Kidney epithelial cell (primary cell): ENCODE data around the gene NID1. TPM values are rescaled to one million over a fixed set of nuclear protein-coding genes. Genes with fewer than 3 reads are reported as not detected.

Experiments
- DNase-seq: peaks from one replicate; pipeline ENCODE4 v3.0.0-alpha.2; 2010; ENCODE audit warnings: low read depth
- H3K27me3 ChIP-seq: 2 replicates; pipeline ENCODE4 v1.6.0; 2011; ENCODE audit warnings: low read length; ENCODE audit not compliant: control insufficient read depth, insufficient read depth
- H3K36me3 ChIP-seq: 2 replicates; pipeline ENCODE4 v1.5.1; 2011; ENCODE audit warnings: low read length; ENCODE audit not compliant: control insufficient read depth, insufficient read depth
- H3K4me3 ChIP-seq: 2 replicates; pipeline ENCODE4 v1.5.1; 2011; ENCODE audit warnings: low read depth, mild to moderate bottlenecking, control low read depth, low read length
- CTCF ChIP-seq: IDR thresholded peaks from 2 replicates; pipeline ENCODE4 v1.5.1; 2011; ENCODE audit warnings: mild to moderate bottlenecking, moderate library complexity, low read length, control low read depth, inconsistent platforms; ENCODE audit not compliant: insufficient read depth, poor library complexity, severe bottlenecking
- total RNA-seq: library from RNA; depleted of rRNA; stranded (reverse); fragments of >200 nt; gene quantifications from 2 replicates; pipeline ENCODE4 v1.2.3, GENCODE V29; 2015

Gene NID1
- total RNA-seq, 1 donor from 2014 or later: 21.2 TPM

- Histone ChIP-seq H3K36me3 (no peaks in the 10 kb centered on the region), H3K27me3 (no peaks in the 10 kb centered on the region), H3K4me3 (no peak overlapping the region)
- no peak for DNase-seq
- TF ChIP-seq CTCF: no peak
Observed at GRCh38 chr1:235940285-235940684, 124.6 kb downstream of the NID1 start.

- TF ChIP-seq CTCF: no peak
- no peaks in the 10 kb centered on the region for H3K36me3 ChIP-seq
- no peak overlapping the region for H3K4me3 ChIP-seq
- no peak for DNase-seq
- H3K27me3 ChIP-seq: no peaks in the 10 kb centered on the region
Observed at GRCh38 chr1:235939480-235939775, 125.5 kb downstream of the NID1 start.

- H3K27me3 ChIP-seq: no peaks in the 10 kb centered on the region
- H3K36me3 ChIP-seq: no peaks in the 10 kb centered on the region
- H3K4me3 ChIP-seq: no peak overlapping the region
- TF ChIP-seq CTCF: no peak
- no peak for DNase-seq
Observed at GRCh38 chr1:235938709-235939479, 126.0 kb downstream of the NID1 start.

GRCh38 chr1:235937123-235937522, 127.8 kb downstream of the NID1 start:
- DNase-seq: no peak
- no peak overlapping the region for H3K4me3 ChIP-seq
- TF ChIP-seq CTCF: no peak
- no peaks in the 10 kb centered on the region for H3K27me3 ChIP-seq
- no peaks in the 10 kb centered on the region for H3K36me3 ChIP-seq

GRCh38 chr1:235935235-235936225, 129.4 kb downstream of the NID1 start:
- TF ChIP-seq CTCF: no peak
- no peak for DNase-seq
- Histone ChIP-seq H3K36me3 (no peaks in the 10 kb centered on the region), H3K4me3 (no peak overlapping the region), H3K27me3 (no peaks in the 10 kb centered on the region)
